Peyer's patch (tissue), 4 donors: ENCODE data around the gene CEBPB. TPM values are rescaled to one million over a fixed set of nuclear protein-coding genes. Genes with fewer than 3 reads are reported as not detected.
A peak's percentile ranks its signal among the peaks of the same experiment; 100 is the strongest.

Experiments
- DNase-seq, 3 donors: peaks; one replicate each; pipeline ENCODE4 v3.0.0-alpha.2; 2017 to 2019
- H3K27ac ChIP-seq, 4 donors: fragments of 200-600 bp; sonication (generic); one replicate each; pipeline ENCODE4 v1.5.1; 2016 to 2019
- H3K27me3 ChIP-seq, 2 donors: fragments of 200-600 bp; sonication (generic); one replicate each; pipeline ENCODE4 v1.5.1; 2019
- H3K36me3 ChIP-seq, 3 donors: fragments of 200-600 bp; sonication (generic); one replicate each; pipeline ENCODE4 v1.5.1; 2016 to 2019
- H3K4me1 ChIP-seq, 4 donors: fragments of 200-600 bp; sonication (generic); one replicate each; pipeline ENCODE4 v1.5.1; 2016 to 2019
- H3K4me3 ChIP-seq, 4 donors: fragments of 200-600 bp; sonication (generic); 1 replicate in 3 of 4; 2 replicates in 1 of 4; pipeline ENCODE4 v1.5.1; 2016 to 2019; ENCODE audit warnings: mild to moderate bottlenecking in 1 of 4
- H3K9me3 ChIP-seq, 4 donors: fragments of 200-600 bp; sonication (generic); one replicate each; pipeline ENCODE4 v1.5.1; 2016 to 2019; ENCODE audit warnings: mild to moderate bottlenecking in 1 of 4
- CTCF ChIP-seq, 6 experiments: fragments of 450-650 bp in 4 of 6; fragments of 200-600 bp in 2 of 6; sonication (generic) in 1 of 6; IDR thresholded peaks; one replicate each; pipeline ENCODE4 v1.5.1; 2017 to 2019; ENCODE audit warnings: antibody characterized with exemption in 6 of 6, mild to moderate bottlenecking in 3 of 6, moderate library complexity in 1 of 6
- POLR2A ChIP-seq, 2 donors: fragments of 450-650 bp; IDR thresholded peaks; one replicate each; pipeline ENCODE4 v1.5.1; 2017; ENCODE audit warnings: antibody characterized with exemption in 2 of 2, mild to moderate bottlenecking in 2 of 2, moderate library complexity in 2 of 2
- total RNA-seq, 4 donors: library from RNA; depleted of rRNA; stranded (reverse); fragments of >200 nt; gene quantifications; one replicate each; pipeline ENCODE4 v1.1.0, GENCODE V29; 2016

The CEBPB gene
- total RNA-seq, 4 donors from 2014 or later, result 13.8 to 41.3 (median 27.8) TPM

- DNase-seq, result peak in 1 of 3 donors; percentile 34
- Histone ChIP-seq H3K27me3 (no peaks in the 10 kb centered on the region), H3K36me3 (no peaks in the 10 kb centered on the region), H3K4me3 (no peak overlapping the region), H3K27ac (no peak overlapping the region), H3K9me3 (peaks cover 0 to 8% (median 0%) of the 10 kb centered on the region in 4 donors), H3K4me1 (peaks cover 0 to 3% (median 0%) of the 10 kb centered on the region in 4 donors)
- TF ChIP-seq POLR2A (IDR thresholded peaks at IDR 0.05) (no peak), CTCF (IDR thresholded peaks at IDR 0.05) (no peak)
Measured at GRCh38 chr20:50220894-50221365, 30.3 kb downstream of the CEBPB start.

DNA sequence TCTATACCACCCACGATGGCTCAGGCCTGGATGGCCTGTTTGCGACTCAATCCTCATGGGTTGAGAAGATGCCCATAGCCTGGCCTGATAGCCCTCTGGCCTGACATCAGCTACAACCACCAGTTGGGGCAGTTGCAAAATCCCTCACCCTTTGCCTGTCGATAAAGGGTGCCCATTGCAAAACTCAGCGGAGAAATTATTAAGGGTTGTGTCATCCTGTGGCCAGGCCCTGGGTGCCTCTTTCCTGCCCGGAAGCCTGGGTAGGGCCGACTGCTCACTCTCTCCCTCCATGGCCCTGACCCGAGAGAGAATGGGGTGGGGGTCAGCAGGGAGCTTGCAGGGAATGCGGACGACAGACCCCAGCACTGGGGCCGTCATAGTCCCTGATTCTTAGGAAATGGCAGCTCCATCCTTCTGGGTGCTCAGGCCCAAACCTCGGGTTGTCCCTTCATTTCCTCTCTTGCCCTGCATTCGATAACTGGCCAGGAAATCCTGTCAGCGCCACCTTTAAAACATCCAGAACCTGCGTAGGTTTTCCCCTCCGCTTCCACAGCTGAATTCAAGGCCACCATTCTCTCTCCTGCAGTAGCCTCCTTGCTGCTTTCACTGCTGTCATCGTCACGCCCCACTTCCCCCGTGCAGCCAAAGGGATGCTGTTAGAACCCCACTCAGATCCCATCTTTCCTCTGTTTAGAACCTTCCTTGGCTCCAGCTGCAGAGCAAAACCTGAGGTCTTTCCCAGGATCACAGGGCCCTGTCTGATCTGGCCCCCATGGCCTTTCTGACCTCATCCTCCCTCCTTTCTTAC, 31.1 kb downstream of the CEBPB start:
- Histone ChIP-seq H3K4me3 (no peak overlapping the region), H3K36me3 (no peaks in the 10 kb centered on the region), H3K27ac (no peak overlapping the region), H3K4me1 (no peaks in the 10 kb centered on the region), H3K27me3 (no peaks in the 10 kb centered on the region), H3K9me3 (peaks cover 0 to 8% (median 0%) of the 10 kb centered on the region in 4 donors)
- TF ChIP-seq POLR2A (IDR thresholded peaks at IDR 0.05) (no peak), CTCF (IDR thresholded peaks at IDR 0.05) (no peak)
- DNase-seq, result peak in 1 of 3 donors; percentile 43

- H3K4me1 ChIP-seq, result no peaks in the 10 kb centered on the region
- no peaks in the 10 kb centered on the region for H3K27me3 ChIP-seq
- no peak overlapping the region for H3K4me3 ChIP-seq
- peaks cover 0 to 8% (median 0%) of the 10 kb centered on the region in 4 donors for H3K9me3 ChIP-seq
- H3K36me3 ChIP-seq, result no peaks in the 10 kb centered on the region
- peak in 1 of 3 donors; percentile 43 for DNase-seq
- no peak for TF ChIP-seq CTCF (IDR thresholded peaks at IDR 0.05)
- TF ChIP-seq POLR2A (IDR thresholded peaks at IDR 0.05), result no peak
- no peak overlapping the region for H3K27ac ChIP-seq
Measured at GRCh38 chr20:50222309-50223038, 31.8 kb downstream of the CEBPB start.

DNA sequence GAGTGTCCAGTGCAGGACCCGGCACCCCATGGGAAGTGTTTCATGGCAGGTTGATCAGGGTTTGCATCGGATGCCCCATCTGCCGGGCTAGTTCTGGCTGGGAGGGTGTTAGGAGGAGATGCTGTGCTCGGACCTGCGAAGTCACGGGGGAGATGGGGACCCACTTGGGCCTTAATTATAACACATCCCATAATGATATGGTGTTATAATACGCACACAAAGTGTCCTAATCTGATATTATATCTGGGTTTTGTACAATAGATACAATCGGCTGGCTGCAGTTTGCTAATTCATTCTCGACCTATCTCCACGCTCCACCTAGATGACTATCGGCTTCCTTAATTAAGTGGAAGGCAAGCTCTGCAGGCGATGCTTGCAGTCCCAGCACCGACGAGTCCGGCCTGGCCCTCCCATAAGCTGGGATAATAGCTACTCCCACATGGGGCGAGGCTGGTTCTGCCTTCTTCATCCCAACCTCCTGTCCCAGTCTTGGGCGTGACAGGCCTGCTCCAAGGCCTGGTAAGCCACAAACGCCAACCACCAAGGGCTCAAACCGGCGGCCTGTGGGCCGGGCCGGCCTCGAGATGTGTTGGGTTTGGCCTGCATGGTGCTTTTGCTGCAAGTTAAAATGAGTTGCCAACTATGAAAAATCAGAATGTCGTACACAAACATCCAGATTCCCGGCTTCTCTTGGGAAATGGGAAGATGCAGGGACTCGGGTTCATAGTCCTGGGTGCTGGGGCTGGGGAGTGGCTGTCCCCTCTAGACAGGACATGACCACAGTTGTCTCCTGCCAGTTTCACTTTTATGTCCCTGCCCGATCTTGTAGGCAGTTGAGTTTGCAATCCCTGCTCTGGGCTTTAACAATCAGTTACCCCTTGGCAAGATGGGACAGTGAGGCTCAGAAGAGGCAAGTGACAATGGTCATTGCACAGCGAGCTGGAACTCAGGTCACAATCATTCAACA, 32.7 kb downstream of the CEBPB start:
- Histone ChIP-seq H3K27ac (peak overlapping the region in 2 of 4 donors; percentile 72 to 77), H3K36me3 (no peaks in the 10 kb centered on the region)

More for the DNA sequence above, 32.7 kb downstream of the CEBPB start:
- Histone ChIP-seq H3K9me3 (peaks cover 0 to 8% (median 0%) of the 10 kb centered on the region in 4 donors), H3K27me3 (no peaks in the 10 kb centered on the region), H3K4me3 (no peak overlapping the region), H3K4me1 (no peaks in the 10 kb centered on the region)
- peak in 1 of 3 donors; percentile 42 for DNase-seq
- TF ChIP-seq POLR2A (IDR thresholded peaks at IDR 0.05) (no peak), CTCF (IDR thresholded peaks at IDR 0.05) (no peak)
